ENCODE data around the gene RSU1.

- TF ChIP-seq, protein P1, sequence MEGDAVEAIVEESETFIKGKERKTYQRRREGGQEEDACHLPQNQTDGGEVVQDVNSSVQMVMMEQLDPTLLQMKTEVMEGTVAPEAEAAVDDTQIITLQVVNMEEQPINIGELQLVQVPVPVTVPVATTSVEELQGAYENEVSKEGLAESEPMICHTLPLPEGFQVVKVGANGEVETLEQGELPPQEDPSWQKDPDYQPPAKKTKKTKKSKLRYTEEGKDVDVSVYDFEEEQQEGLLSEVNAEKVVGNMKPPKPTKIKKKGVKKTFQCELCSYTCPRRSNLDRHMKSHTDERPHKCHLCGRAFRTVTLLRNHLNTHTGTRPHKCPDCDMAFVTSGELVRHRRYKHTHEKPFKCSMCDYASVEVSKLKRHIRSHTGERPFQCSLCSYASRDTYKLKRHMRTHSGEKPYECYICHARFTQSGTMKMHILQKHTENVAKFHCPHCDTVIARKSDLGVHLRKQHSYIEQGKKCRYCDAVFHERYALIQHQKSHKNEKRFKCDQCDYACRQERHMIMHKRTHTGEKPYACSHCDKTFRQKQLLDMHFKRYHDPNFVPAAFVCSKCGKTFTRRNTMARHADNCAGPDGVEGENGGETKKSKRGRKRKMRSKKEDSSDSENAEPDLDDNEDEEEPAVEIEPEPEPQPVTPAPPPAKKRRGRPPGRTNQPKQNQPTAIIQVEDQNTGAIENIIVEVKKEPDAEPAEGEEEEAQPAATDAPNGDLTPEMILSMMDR (IDR thresholded peaks at IDR 0.05): no peak
- no peak for TF ChIP-seq POLR2A (IDR thresholded peaks at IDR 0.05)
Observed at GRCh38 chr10:16792675-16793074, 24.5 kb downstream of the RSU1 start.
